HUES64 (cell line): Measurements from ENCODE around the gene RPLP2.

Experiments used
- H3K27ac ChIP-seq: 2 replicates; pipeline ENCODE4 v1.7.0; 2013; ENCODE audit warnings: low read depth, low read length, inconsistent platforms
- H3K27me3 ChIP-seq: 2 replicates; pipeline ENCODE4 v1.6.1; 2013; ENCODE audit warnings: mild to moderate bottlenecking, low read length; ENCODE audit not compliant: insufficient read depth
- H3K36me3 ChIP-seq: 2 replicates; pipeline ENCODE4 v1.6.1; 2013; ENCODE audit warnings: mild to moderate bottlenecking, low read length; ENCODE audit not compliant: insufficient read depth
- H3K4me1 ChIP-seq: 2 replicates; pipeline ENCODE4 v1.6.1; 2013; ENCODE audit warnings: mild to moderate bottlenecking, low read length, moderate library complexity; ENCODE audit not compliant: insufficient read depth
- H3K4me3 ChIP-seq: 2 replicates; pipeline ENCODE4 v1.5.1; 2013; ENCODE audit warnings: mild to moderate bottlenecking, low read length, moderate library complexity
- H3K9ac ChIP-seq: 2 replicates; pipeline ENCODE4 v1.6.1; 2013; ENCODE audit warnings: mild to moderate bottlenecking, low read depth, low read length
- H3K9me3 ChIP-seq: 2 replicates; pipeline ENCODE4 v1.6.1; 2013; ENCODE audit warnings: low read depth, low read length; ENCODE audit not compliant: insufficient read depth
- WGBS: fragments of 150-250, 120-280 bp; methylation state at CpG from one replicate; pipeline ENCODE4 v1.1.7; 2013; ENCODE audit warnings: missing lambda C conversion rate; 5-methylcytosine and 5-hydroxymethylcytosine counted together

The RPLP2 gene

DNA sequence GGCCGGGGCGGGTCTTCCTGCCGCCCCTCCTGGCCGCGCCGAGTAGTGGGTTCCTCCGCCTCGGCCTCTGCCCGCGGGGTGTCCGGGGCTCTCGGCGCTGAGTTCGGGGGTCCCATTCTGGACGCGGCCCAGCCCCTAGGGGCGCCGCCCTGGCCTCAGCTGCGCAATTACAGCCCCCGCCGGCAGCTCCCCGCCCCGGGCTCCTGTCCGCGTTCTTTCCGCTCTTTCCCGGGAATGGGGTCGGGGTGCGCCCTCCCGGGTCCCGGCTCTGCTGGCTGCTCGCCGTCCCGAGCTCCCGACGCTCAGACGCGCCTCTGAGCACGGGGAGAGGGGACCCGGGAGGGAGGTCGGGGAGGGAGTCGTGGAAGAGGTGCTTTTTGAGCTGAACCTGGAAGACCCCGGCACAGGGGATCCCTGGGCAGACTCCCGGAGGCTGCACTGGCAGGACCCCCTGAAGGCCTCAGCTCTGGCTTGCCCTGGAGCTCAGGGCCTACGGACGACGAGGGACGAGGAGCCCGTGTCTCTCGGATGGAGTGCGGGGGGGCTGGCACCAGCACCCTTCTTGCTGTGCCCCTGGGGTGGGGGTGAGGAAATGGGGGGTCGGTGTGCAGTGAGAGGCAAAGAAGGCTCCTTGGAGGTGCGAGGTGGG, 33.4 kb downstream of the RPLP2 start:
- Histone ChIP-seq H3K9me3 (no peaks in the 10 kb centered on the region), H3K9ac (peak overlapping the region; percentile 66), H3K36me3 (peaks cover 27% of the 10 kb centered on the region), H3K4me1 (peaks cover 12% of the 10 kb centered on the region), H3K27me3 (no peaks in the 10 kb centered on the region), H3K27ac (peak overlapping the region; percentile 98), H3K4me3 (peak overlapping the region; percentile 100)
- under 1% methylated on average over 53 of the region's 53 CpGs for WGBS

DNA sequence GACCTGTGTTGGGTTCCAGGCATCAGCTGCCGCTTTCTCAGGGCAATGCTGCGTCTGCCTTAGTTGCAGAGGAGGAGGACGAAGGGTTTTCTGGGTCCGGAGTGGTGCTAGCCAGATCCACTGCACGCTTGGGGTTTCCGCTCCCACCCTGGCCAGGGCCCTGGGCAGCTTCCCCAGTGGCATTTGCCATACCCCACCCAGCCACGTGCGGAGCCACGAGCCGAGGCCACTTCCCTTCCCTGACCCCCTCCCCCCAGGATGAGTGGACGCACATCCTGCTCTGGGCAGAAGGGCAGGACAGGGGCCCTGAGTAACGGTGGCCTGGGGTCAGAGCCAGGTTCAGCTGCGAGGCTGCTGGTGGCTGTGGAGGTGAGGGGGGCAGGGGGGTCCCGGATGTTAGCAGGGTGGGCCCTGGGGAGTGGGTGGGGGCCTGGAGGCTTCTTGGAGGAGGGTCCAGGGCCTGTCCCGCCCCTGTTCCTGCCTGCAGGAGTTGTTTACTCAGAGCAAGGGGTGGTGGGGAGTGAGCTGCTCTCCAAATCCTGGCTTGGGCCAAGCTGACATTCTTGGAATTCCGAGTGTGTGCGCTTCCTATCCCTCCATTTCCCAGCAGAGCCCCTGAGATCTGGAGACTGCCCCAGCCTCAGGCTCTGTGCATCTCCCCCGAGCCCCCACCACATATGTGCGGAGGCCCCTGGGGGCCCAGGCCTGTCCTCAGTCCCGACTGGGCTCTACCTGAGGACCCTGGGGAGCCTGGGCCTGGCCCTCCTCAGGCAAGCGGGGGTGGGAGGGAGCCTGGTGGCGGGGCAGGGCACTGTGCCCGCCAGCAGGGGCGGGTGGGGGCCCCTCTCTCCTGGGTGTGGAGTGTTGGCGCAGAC, 34.3 kb downstream of the RPLP2 start:
- Histone ChIP-seq H3K27me3 (peaks cover 7% of the 10 kb centered on the region), H3K27ac (peak overlapping the region; percentile 98; the same call in 1 of the 2 replicates), H3K4me3 (peak overlapping the region; percentile 100), H3K36me3 (peaks cover 19% of the 10 kb centered on the region), H3K9me3 (no peaks in the 10 kb centered on the region), H3K4me1 (peaks cover 17% of the 10 kb centered on the region), H3K9ac (peak overlapping the region; percentile 66)
- 1% methylated on average over 25 of the region's 25 CpGs for WGBS

DNA sequence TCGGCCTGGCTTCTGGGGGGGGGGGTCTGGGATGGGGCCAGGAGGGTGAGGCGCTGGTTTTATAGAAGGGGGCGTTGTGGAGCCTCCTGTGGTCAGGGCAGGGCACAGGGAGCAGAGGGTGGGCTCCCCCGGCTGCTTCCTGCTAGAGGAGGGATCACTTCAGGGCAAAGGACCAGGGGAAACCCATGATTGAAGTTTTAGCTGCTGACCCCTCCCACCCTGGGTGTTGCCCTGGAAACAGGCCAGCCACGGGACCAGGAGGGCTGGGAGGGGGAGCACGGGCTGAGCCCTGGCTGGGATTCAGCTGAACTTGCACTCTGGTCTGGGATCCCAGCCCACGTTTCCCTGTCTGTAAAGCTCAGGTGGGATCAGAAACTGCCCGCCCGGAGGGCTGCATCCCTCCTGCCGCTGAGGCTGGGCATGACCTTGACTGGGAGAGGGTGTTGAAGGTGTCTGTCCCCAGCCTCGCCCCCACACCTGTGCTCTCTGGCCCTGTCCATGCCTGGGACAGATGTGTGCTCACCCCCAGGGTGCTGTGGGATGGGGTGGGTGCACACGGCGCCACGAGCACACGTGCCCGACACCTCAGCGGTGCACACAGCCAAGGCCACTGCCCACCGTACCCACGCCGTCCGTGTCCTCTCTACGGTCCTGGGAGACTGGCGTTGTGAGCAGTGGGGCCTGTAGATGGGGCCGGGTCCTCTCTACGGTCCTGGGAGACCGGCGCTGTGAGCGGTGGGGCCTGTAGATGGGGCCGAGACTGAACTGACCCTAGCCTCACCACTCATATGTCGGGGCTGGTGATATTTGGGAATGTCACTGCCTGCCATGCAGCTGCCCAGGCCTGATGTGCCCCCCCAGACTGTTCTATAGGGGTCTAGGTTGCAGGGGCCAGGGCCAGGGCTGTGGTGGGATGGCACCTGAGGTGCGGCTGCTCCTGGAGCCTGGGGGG, 35.2 kb downstream of the RPLP2 start:
- peaks cover 10% of the 10 kb centered on the region for H3K36me3 ChIP-seq
- H3K27me3 ChIP-seq: peaks cover 9% of the 10 kb centered on the region
- H3K4me3 ChIP-seq: peak overlapping the region; percentile 100
- H3K27ac ChIP-seq: peak overlapping the region; percentile 98; the same call in 1 of the 2 replicates
- H3K9ac ChIP-seq: peak overlapping the region; percentile 28; the same call in 1 of the 2 replicates
- peaks cover 19% of the 10 kb centered on the region for H3K4me1 ChIP-seq
- H3K9me3 ChIP-seq: no peaks in the 10 kb centered on the region
- 39% methylated on average over 31 of the region's 31 CpGs for WGBS

DNA sequence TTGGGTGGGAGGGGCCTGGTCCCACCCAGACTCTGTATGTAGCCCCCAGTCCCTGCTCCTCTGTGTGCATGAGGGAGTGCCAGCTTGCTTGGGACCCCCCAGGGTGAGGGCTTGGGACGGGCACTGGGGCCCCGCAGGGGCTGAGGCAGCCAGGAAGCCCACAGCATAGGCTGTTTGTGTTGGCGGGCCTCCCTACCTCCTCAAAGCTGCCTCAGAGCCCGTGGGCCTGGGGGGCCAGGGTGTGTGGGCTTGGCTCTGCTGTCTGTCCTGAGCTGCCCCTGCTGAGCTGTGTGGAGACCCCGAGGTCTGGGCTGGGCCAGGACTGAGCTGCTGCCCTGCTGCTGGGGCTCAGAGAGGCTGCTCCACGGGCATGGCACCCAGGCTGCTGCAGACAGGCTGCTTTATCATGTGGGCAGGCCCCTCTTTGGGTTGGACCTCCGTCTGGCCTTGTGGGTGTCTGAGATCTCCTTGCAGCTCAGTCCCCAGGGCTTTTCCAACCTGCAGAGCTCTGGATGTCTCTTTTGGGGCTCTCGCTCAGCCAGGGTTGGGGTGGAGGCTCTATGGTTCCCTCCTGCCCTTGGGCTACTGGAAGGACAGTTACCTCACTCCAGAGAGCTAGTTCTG, 36.2 kb downstream of the RPLP2 start:
- Histone ChIP-seq H3K4me1 (peaks cover 22% of the 10 kb centered on the region), H3K9me3 (no peaks in the 10 kb centered on the region), H3K36me3 (no peaks in the 10 kb centered on the region), H3K27ac (peak overlapping the region; percentile 13; the same call in 1 of the 2 replicates), H3K4me3 (no peak overlapping the region), H3K9ac (no peak overlapping the region), H3K27me3 (peaks cover 19% of the 10 kb centered on the region)
- whole genome bisulfite sequencing: 81% methylated on average over 8 of the region's 8 CpGs

DNA sequence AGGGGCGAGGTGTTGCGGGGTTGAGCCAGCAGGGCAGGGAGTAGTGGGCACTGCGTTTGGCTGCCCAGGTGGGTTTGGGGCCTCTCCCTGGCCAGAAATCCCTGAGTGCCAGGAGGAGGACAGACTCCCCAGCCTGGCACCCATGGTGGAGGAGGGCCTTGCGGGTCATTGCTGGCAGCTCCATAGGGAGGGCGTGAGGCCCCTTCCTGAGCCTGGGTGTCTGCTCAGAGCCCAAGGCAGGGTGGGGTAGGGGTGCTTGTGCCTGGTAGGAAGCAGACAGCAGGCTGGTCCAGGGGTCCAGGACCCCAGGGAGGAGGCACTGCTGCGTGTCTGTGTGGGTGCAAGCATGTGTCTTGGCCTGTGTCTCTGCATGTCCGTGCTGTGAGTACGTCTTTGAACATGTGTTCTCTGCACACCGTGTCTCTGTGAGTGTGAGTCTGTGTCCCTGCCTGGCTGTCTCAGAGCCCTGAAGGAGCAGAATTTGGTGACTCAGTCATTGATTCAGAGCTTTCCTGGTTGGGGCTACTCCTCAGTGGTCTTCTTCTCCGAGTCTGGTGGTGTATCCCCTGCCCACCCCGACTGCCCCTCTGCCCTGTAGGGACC, 36.8 kb downstream of the RPLP2 start:
- Histone ChIP-seq H3K9me3 (no peaks in the 10 kb centered on the region), H3K36me3 (no peaks in the 10 kb centered on the region), H3K4me3 (no peak overlapping the region), H3K9ac (no peak overlapping the region), H3K27ac (no peak overlapping the region), H3K4me1 (peaks cover 26% of the 10 kb centered on the region), H3K27me3 (peaks cover 20% of the 10 kb centered on the region)
- 90% methylated on average over 11 of the region's 11 CpGs for WGBS

DNA sequence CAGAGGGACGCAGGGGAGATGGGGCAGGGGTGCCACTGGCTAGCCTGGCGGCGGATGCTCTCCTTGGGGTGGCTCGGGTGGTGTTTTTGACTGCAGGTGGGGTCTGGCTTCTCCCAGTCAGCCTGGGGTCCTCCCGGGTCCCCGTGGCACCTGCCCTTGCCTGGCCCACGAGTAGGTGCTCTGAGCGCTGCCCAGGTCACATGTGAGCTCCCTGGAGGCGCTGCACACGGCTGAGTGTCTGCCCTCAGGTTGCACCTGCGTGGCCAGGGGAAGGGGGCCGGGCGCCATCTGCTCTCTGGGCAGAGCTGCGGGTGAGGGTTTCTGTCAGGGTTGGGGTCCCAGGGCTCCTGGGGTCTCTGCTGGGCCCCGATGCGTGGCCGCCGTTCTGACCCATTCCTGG, 38.1 kb downstream of the RPLP2 start:
- Histone ChIP-seq H3K9ac (no peak overlapping the region), H3K4me3 (no peak overlapping the region), H3K4me1 (peaks cover 26% of the 10 kb centered on the region), H3K27me3 (peaks cover 20% of the 10 kb centered on the region), H3K27ac (no peak overlapping the region), H3K36me3 (no peaks in the 10 kb centered on the region), H3K9me3 (no peaks in the 10 kb centered on the region)
- WGBS: 91% methylated on average over 18 of the region's 18 CpGs

DNA sequence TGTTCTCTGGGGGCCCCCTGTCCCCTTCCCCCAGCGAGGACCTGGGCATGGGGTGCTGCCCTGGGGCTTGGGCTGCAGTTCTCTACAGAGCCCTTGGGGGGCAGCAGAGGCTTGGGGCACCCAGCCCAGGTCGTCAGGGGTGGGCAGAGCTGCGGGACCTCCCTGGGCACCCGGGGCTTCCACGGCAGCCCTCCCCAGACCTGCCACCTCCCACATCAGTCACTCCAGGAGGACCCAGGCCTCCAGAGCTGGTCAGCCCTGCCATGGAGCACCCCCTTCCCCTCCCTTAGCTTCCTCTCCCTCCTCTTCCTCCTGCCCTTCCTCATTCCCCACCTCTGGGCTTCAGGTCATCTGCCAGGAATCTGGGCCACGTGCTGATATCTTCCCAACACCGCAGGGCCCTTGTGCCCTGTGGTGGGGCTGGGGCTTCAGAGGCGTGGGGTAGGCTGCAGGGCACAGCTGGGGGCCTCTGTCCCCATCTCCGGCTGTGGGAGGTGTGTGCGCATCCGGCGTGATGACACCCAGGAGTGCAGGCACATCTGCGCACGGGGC, 38.7 kb downstream of the RPLP2 start:
- Histone ChIP-seq H3K27ac (no peak overlapping the region), H3K4me3 (peak overlapping the region; percentile 56; the same call in 1 of the 2 replicates), H3K4me1 (peaks cover 26% of the 10 kb centered on the region), H3K9ac (no peak overlapping the region), H3K9me3 (no peaks in the 10 kb centered on the region), H3K27me3 (peaks cover 20% of the 10 kb centered on the region), H3K36me3 (no peaks in the 10 kb centered on the region)
- WGBS: 19% methylated on average over 14 of the region's 14 CpGs

DNA sequence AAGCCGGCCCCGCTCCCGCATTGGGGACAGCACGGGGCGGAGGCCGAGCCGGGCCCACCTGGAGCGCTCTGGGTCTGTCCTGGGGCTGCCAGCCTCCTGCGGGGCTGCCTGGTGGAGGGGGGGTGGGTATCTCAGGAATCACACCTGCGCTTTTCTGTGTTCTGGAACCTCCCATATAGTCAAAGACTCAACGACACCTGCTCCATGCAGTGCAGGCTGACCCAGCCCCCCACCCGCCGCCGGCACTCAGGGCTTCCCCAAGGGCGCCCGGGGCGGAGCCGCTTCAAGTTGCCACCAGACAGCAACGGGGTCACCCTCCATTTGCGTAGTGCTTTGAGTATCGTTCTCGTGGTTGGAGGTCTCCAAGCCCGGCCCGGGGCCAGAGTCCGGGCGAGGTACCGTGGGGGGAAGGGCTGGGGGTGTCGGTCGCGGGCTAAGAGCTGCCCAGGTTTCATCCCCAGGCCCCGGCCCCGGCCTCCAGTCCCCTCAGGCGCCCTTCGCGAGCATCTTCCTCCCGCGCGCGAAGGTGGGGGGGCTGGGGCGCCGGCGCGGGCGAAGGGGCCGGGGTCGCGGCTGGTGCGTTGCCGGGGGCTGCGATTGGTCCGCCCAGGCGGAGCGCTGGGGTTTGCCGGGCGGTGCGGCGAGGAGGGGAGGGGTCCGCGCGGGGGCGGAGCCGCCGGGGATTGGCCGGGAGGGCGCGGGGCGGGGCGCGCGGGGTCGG, 39.5 kb downstream of the RPLP2 start:
- H3K36me3 ChIP-seq: no peaks in the 10 kb centered on the region
- no peaks in the 10 kb centered on the region for H3K9me3 ChIP-seq
- 2% methylated on average over 71 of the region's 71 CpGs for WGBS
- no peak overlapping the region for H3K9ac ChIP-seq
- H3K4me3 ChIP-seq: peak overlapping the region; percentile 67
- H3K27me3 ChIP-seq: peaks cover 20% of the 10 kb centered on the region
- no peak overlapping the region for H3K27ac ChIP-seq
- H3K4me1 ChIP-seq: peaks cover 26% of the 10 kb centered on the region

DNA sequence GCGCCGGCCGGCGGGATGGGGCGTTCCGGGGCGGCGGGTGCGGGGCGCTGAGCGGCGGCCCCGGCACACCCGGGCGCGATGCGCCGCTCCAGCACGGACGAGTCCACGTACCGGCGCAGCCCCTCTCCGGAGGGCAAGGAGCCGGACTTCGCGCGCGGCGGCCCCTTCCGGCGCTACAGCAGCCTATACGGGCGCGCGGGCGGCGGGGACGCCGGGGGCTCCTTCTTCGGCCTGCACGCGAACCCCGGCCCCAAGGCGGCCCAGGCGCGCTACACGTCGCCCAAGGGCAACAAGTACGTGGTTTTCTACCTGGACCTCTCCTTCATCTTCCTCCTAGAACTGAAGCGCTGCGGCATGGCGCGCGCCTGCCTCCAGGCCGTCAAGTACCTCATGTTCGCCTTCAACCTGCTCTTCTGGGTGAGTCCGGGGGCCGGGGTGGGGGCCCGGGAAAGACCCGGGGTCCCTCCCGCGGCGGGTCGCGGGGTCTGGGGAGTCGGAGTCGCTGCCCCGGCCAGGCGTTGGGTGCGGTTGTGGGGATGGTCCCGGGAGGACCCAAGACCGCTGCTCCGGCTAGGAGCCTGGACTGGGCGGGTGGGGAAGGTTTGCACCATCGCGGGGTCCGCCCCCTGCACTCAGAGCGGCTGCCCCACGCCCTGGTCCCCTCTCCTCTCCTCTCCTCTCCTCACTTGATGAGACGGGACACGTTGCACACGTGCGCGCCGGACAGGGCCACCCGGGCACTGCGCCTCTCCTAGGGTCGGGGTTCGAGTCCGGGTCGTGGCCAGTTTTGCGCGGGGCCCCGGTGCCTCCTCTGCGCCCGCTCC, 40.4 kb downstream of the RPLP2 start:
- Histone ChIP-seq H3K4me1 (peaks cover 22% of the 10 kb centered on the region), H3K27ac (no peak overlapping the region)
- 1% methylated on average over 97 of the region's 97 CpGs for WGBS

More for the DNA sequence above, 40.4 kb downstream of the RPLP2 start:
- no peaks in the 10 kb centered on the region for H3K36me3 ChIP-seq
- H3K4me3 ChIP-seq: peak overlapping the region; percentile 67
- no peaks in the 10 kb centered on the region for H3K9me3 ChIP-seq
- peak overlapping the region; percentile 55; the same call in 1 of the 2 replicates for H3K9ac ChIP-seq
- peaks cover 20% of the 10 kb centered on the region for H3K27me3 ChIP-seq
